ENCODE measurements around the gene ERC2. TPM values are rescaled to one million over a fixed set of nuclear protein-coding genes. Genes with fewer than 3 reads are reported as not detected.

Gene ERC2
- total and polyA plus RNA-seq, 2 donors (not counting 3 experiments of a cell fraction or from before 2014, with no cell fraction given) = 5.6 to 15.5 TPM

GRCh38 chr3:55655544-55655943 lies 812.7 kb downstream of the ERC2 start:
- no peaks in the 10 kb centered on the region for H4K20me1 ChIP-seq (replicated peaks; ENCODE audit: control insufficient read depth, extremely low read depth, insufficient read depth, low read length)
- intact Hi-C loops (cut with micrococcal nuclease) (no loop called here), dilution Hi-C loops (cut with MboI; ENCODE audit: extremely low pct_ligation_motif_present, low sequenced_read_pairs) (no loop called here)
- BruUV-seq (replicated peaks) = no TSS peak
- POLR2A ChIA-PET = no interaction called here
- H2AFZ ChIP-seq (ENCODE audit: low read depth, low read length) = no peak overlapping the region
- H3K4me1 ChIP-seq (ENCODE audit: control insufficient read depth, extremely low read depth, insufficient read depth, low read length) = no peaks in the 10 kb centered on the region
- no peak for TF ChIP-seq EZH2 (IDR thresholded peaks at IDR 0.05; ENCODE audit: borderline replicate concordance, low read depth, low read length, severe bottlenecking)
- no peak for TF ChIP-seq MYC (IDR thresholded peaks at IDR 0.05; ENCODE audit: low read depth, low read length)
- no peak for TF ChIP-seq POLR2AphosphoS5 (IDR thresholded peaks at IDR 0.05; ENCODE audit: insufficient read depth, low read depth, low read length)
- no peak for TF ChIP-seq JUN (IDR thresholded peaks at IDR 0.05; ENCODE audit: borderline replicate concordance, insufficient read depth, insufficient read length, low read depth)
- TF ChIP-seq MAX (IDR thresholded peaks at IDR 0.05; ENCODE audit: insufficient read depth, insufficient read length) = no peak
- no peak for TF ChIP-seq CTCF (IDR thresholded peaks at IDR 0.05; ENCODE audit: extremely low read depth in 1 of 2, insufficient read depth in 1 of 2, low read depth in 1 of 2, low read length in 2 of 2)
- no peak for TF ChIP-seq FOS (IDR thresholded peaks at IDR 0.05; ENCODE audit: borderline replicate concordance, insufficient read depth, low read length)
- TF ChIP-seq GATA2 (IDR thresholded peaks at IDR 0.05; ENCODE audit: insufficient read depth, insufficient read length, low read depth, low read length) = no peak
- TF ChIP-seq POLR2A (IDR thresholded peaks at IDR 0.05; ENCODE audit: low read depth, low read length) = no peak
- no peaks in the 10 kb centered on the region for H3K36me3 ChIP-seq (ENCODE audit: control insufficient read depth in 2 of 2, extremely low read depth in 1 of 2, insufficient read depth in 2 of 2, low read length in 2 of 2)
- H3K9me3 ChIP-seq (replicated peaks; ENCODE audit: control insufficient read depth, insufficient read depth, low read length) = no peaks in the 10 kb centered on the region
- H3K27ac ChIP-seq (ENCODE audit: insufficient read depth, low read depth, low read length) = no peak overlapping the region
- no peaks in the 10 kb centered on the region for H3K27me3 ChIP-seq (ENCODE audit: control insufficient read depth in 2 of 2, insufficient read depth in 2 of 2, low read length in 2 of 2)
- DNase-seq (ENCODE audit: low read depth, low spot score) = no peak
- FAIRE-seq = no peak
- H3K9ac ChIP-seq (replicated peaks; ENCODE audit: extremely low read depth, insufficient read depth, low read length) = no peak overlapping the region
- H3K9me1 ChIP-seq (replicated peaks; ENCODE audit: control insufficient read depth, extremely low read depth, insufficient read depth, low read length) = no peaks in the 10 kb centered on the region
- no peaks in the 10 kb centered on the region for H3K79me2 ChIP-seq (ENCODE audit: control insufficient read depth, insufficient read depth, low read length)
- no peak overlapping the region for H3K4me2 ChIP-seq (ENCODE audit: insufficient read depth, low read length)
- CTCF ChIA-PET = no interaction called here
- H3K4me3 ChIP-seq (replicated peaks in 1 of 3; ENCODE audit: insufficient read depth in 1 of 3, low read depth in 1 of 3, low read length in 3 of 3) = no peak overlapping the region
